Spleen (tissue), 11 donors: ENCODE data around the gene PADI2. TPM values are rescaled to one million over a fixed set of nuclear protein-coding genes. Genes with fewer than 3 reads are reported as not detected.
A peak's percentile ranks its signal among the peaks of the same experiment; 100 is the strongest.

ENCODE experiments used
- DNase-seq: peaks from one replicate; pipeline ENCODE4 v3.0.0-alpha.2; 2020
- H3K27ac ChIP-seq, 8 donors: fragments of 200-600 bp; sonication (generic) in 7 of 8; 1 replicate in 4 of 8; 2 replicates in 4 of 8; pipeline versions ENCODE4 v1.5.0 to v1.8.0; 2016 to 2021; ENCODE audit warnings: inconsistent platforms in 4 of 8, mild to moderate bottlenecking in 4 of 8, moderate library complexity in 1 of 8
- H3K27me3 ChIP-seq, 7 donors: fragments of 200-600 bp; sonication (generic) in 6 of 7; replicated peaks in 1 of 7; 1 replicate in 4 of 7; 2 replicates in 3 of 7; pipeline versions ENCODE4 v1.5.0 to v1.8.0; 2016 to 2021; ENCODE audit warnings: inconsistent platforms in 3 of 7, mild to moderate bottlenecking in 1 of 7
- H3K36me3 ChIP-seq, 6 donors: fragments of 200-600 bp; sonication (generic) in 5 of 6; 1 replicate in 4 of 6; 2 replicates in 2 of 6; pipeline versions ENCODE4 v1.5.0 to v1.8.0; 2016 to 2021; ENCODE audit warnings: inconsistent platforms in 2 of 6
- H3K4me1 ChIP-seq, 6 donors: fragments of 200-600 bp; sonication (generic) in 5 of 6; 1 replicate in 3 of 6; 2 replicates in 3 of 6; pipeline versions ENCODE4 v1.5.0 to v1.8.0; 2016 to 2021; ENCODE audit warnings: inconsistent platforms in 3 of 6
- H3K4me3 ChIP-seq, 8 donors: fragments of 200-600 bp; sonication (generic) in 7 of 8; 1 replicate in 4 of 8; 2 replicates in 4 of 8; pipeline versions ENCODE4 v1.5.0 to v1.8.0; 2016 to 2021; ENCODE audit warnings: inconsistent platforms in 4 of 8, mild to moderate bottlenecking in 4 of 8, moderate library complexity in 2 of 8
- H3K9me3 ChIP-seq, 8 donors: fragments of 200-600 bp; sonication (generic) in 7 of 8; 1 replicate in 4 of 8; 2 replicates in 4 of 8; pipeline versions ENCODE4 v1.5.0 to v1.8.0; 2016 to 2021; ENCODE audit warnings: inconsistent platforms in 4 of 8
- CTCF ChIP-seq, 11 experiments: fragments of 200-600 bp in 7 of 11; fragments of 450-650 bp in 4 of 11; sonication (generic) in 4 of 11; IDR thresholded peaks in 8 of 11; conservative IDR thresholded peaks in 3 of 11; 1 replicate in 7 of 11; 2 replicates in 4 of 11; pipeline versions ENCODE4 v1.4.0 to v1.8.0; 2016 to 2021; ENCODE audit warnings: antibody characterized with exemption in 11 of 11, inconsistent platforms in 4 of 11, mild to moderate bottlenecking in 1 of 11
- POLR2A ChIP-seq, 3 donors: fragments of 450-650 bp; IDR thresholded peaks; one replicate each; pipeline ENCODE4 v1.5.1; 2017; ENCODE audit warnings: antibody characterized with exemption in 3 of 3, mild to moderate bottlenecking in 1 of 3
- POLR2AphosphoS5 ChIP-seq, 3 donors: sonication (generic); formaldehyde crosslinking; IDR thresholded peaks; one replicate each; pipeline ENCODE4 v1.5.1; 2017; ENCODE audit warnings: antibody characterized with exemption in 3 of 3
- WGBS, 5 donors: extraction: QIAGEN DNeasy Blood & Tissue Kit in 3 of 5; methylation state at CpG; one replicate each; pipeline versions ENCODE4 v1.1.5 to v1.1.7; 2013 to 2018; 5-methylcytosine and 5-hydroxymethylcytosine counted together
- intact Hi-C: fragments of 100-400 bp; cut with DNase I; formaldehyde crosslinking; loops from one replicate; pipeline ENCODE4 v1.15.0; 2023; ENCODE audit warnings: low total_unique reads
- polyA plus RNA-seq, 3 donors: library from polyadenylated mRNA; stranded (reverse); fragments of 200-250 nt; gene quantifications; one replicate each; pipeline ENCODE4 v1.2.1, GENCODE V29; 2013
- total RNA-seq, 7 donors: library from RNA; depleted of rRNA in 3 of 7; stranded (reverse); fragments of >200 nt in 3 of 7; fragmentation: NEBNext Ultra II Directional in 4 of 7; extraction: Animal tissue kit (Norgen Biotek cat#: 25700) in 4 of 7; gene quantifications; one replicate each; pipeline versions ENCODE4 v1.1.0 to v1.2.1, GENCODE V29; 2016 to 2021
- donor health status: healthy with polysubstance abuse.
- donor health status: DM: no; HTN: no; CAD: no; lungs with moderate emphysema.
- donor health status: DM: no; HTN: no; CAD: no.
- donor health status: Bipolar disorder and iron deficiency.
- donor health status: healthy.
- donor health status: DM: no; HTN: no; CAD: no.
- donor health status: DM: yes; HTN: yes; CAD: no.

Gene PADI2
- total and polyA plus RNA-seq, 10 donors, result 0.50 to 63.6 (median 18.6) TPM

- Histone ChIP-seq H3K9me3 (no peaks in the 10 kb centered on the region), H3K36me3 (peaks cover 0 to 75% (median 37%) of the 10 kb centered on the region in 6 donors), H3K27ac (no peak overlapping the region), H3K27me3 (no peaks in the 10 kb centered on the region), H3K4me3 (no peak overlapping the region), H3K4me1 (peaks cover under 1 to 71% (median 37%) of the 10 kb centered on the region in 6 donors)
- WGBS, 5 donors, result 88 to 92% (median 89%) methylated on average over 5 of the region's 5 CpGs
- TF ChIP-seq CTCF (IDR thresholded peaks at IDR 0.05 in 8 of 11, conservative IDR thresholded peaks at IDR 0.05 in 3 of 11) (no peak), POLR2A (IDR thresholded peaks at IDR 0.05) (no peak)
- intact Hi-C loops, result loop anchor here (5.0 kb wide), 1 partner anchor 96 kb away; no protein-coding TSS in a partner anchor
- DNase-seq, result no peak
Observed at GRCh38 chr1:17047924-17048323, 71.3 kb downstream of the PADI2 start.

GRCh38 chr1:17046334-17046657 is 73.0 kb downstream of the PADI2 start:
- 65 to 83% (median 72%) methylated on average over 3 of the region's 3 CpGs for WGBS, 5 donors
- H3K4me1 ChIP-seq, result peaks cover 0 to 55% (median 24%) of the 10 kb centered on the region in 6 donors
- intact Hi-C loops, result loop anchor here (5.0 kb wide), 1 partner anchor 94 kb away; no protein-coding TSS in a partner anchor
- H3K4me3 ChIP-seq, result no peak overlapping the region
- peaks cover 0 to 83% (median 52%) of the 10 kb centered on the region in 6 donors for H3K36me3 ChIP-seq
- no peaks in the 10 kb centered on the region for H3K27me3 ChIP-seq
- H3K9me3 ChIP-seq, result no peaks in the 10 kb centered on the region
- peak overlapping the region in 3 of 8 donors; percentile 2 to 58 (median 9) for H3K27ac ChIP-seq
- no peak for TF ChIP-seq POLR2AphosphoS5 (IDR thresholded peaks at IDR 0.05)
- TF ChIP-seq CTCF (IDR thresholded peaks at IDR 0.05 in 8 of 11, conservative IDR thresholded peaks at IDR 0.05 in 3 of 11), result peak in 3 of 11 experiments; percentile 10 to 48 (median 22)
- no peak for TF ChIP-seq POLR2A (IDR thresholded peaks at IDR 0.05)
- DNase-seq, result no peak

GRCh38 chr1:17045634-17046333 is 73.5 kb downstream of the PADI2 start:
- intact Hi-C loops, result loop anchor here (5.0 kb wide), 1 partner anchor 93 kb away; no protein-coding TSS in a partner anchor
- Histone ChIP-seq H3K36me3 (peaks cover 0 to 83% (median 54%) of the 10 kb centered on the region in 6 donors), H3K27ac (peak overlapping the region in 5 of 8 donors; percentile 2 to 58 (median 16))

More at GRCh38 chr1:17045634-17046333, 73.5 kb downstream of the PADI2 start:
- no peaks in the 10 kb centered on the region for H3K9me3 ChIP-seq
- peak overlapping the region in 3 of 8 donors; percentile 11 to 44 (median 18) for H3K4me3 ChIP-seq
- peak; percentile 52 to 81 (median 76) for TF ChIP-seq CTCF (IDR thresholded peaks at IDR 0.05 in 8 of 11, conservative IDR thresholded peaks at IDR 0.05 in 3 of 11)
- no peak for TF ChIP-seq POLR2A (IDR thresholded peaks at IDR 0.05)
- TF ChIP-seq POLR2AphosphoS5 (IDR thresholded peaks at IDR 0.05), result no peak
- H3K4me1 ChIP-seq, result peaks cover 0 to 50% (median 19%) of the 10 kb centered on the region in 6 donors
- no peak for DNase-seq
- H3K27me3 ChIP-seq, result no peaks in the 10 kb centered on the region
- 34 to 54% (median 47%) methylated on average over 9 of the region's 9 CpGs for WGBS, 5 donors
